ENCODE measurements around the gene ACACB. TPM values are rescaled to one million over a fixed set of nuclear protein-coding genes. Genes with fewer than 3 reads are reported as not detected.

ACACB gene
- polyA plus RNA-seq, 1 donor from 2014 or later, result 0.22 TPM

- no peak overlapping the region for H3K4me3 ChIP-seq (ENCODE audit: low read length)
- H3K27me3 ChIP-seq (ENCODE audit: insufficient read depth, low read depth, low read length), result no peaks in the 10 kb centered on the region
- TF ChIP-seq REST (IDR thresholded peaks at IDR 0.05; ENCODE audit: borderline replicate concordance), result no peak
- TF ChIP-seq CTCF (IDR thresholded peaks at IDR 0.05; ENCODE audit: poor library complexity, severe bottlenecking), result no peak
- no peak for TF ChIP-seq POLR2AphosphoS5 (IDR thresholded peaks at IDR 0.05)
- no peak for TF ChIP-seq EP300 (conservative IDR thresholded peaks at IDR 0.05; ENCODE audit: poor library complexity, severe bottlenecking)
- no peak for TF ChIP-seq MXI1 (conservative IDR thresholded peaks at IDR 0.05; ENCODE audit: poor library complexity, severe bottlenecking)
- no peak for TF ChIP-seq RAD21 (conservative IDR thresholded peaks at IDR 0.05)
- TF ChIP-seq TAF1 (IDR thresholded peaks at IDR 0.05; ENCODE audit: low read depth), result no peak
- no peak for TF ChIP-seq EZH2 (IDR thresholded peaks at IDR 0.05; ENCODE audit: borderline replicate concordance, insufficient read depth, low read length, poor library complexity, severe bottlenecking)
- TF ChIP-seq SMC3 (conservative IDR thresholded peaks at IDR 0.05; ENCODE audit: poor library complexity), result no peak
- no peaks in the 10 kb centered on the region for H4K20me1 ChIP-seq (ENCODE audit: insufficient read depth)
- H3K4me2 ChIP-seq (ENCODE audit: low read length), result no peak overlapping the region
- H3K79me2 ChIP-seq (replicated peaks; ENCODE audit: insufficient read depth, low read length), result no peaks in the 10 kb centered on the region
- H2AFZ ChIP-seq (ENCODE audit: low read depth, low read length), result no peak overlapping the region
- no peaks in the 10 kb centered on the region for H3K36me3 ChIP-seq (ENCODE audit: insufficient read depth, low read length)
- no peaks in the 10 kb centered on the region for H3K9me2 ChIP-seq (ENCODE audit: insufficient read depth, low read length)
- no peaks in the 10 kb centered on the region for H3K9me3 ChIP-seq (ENCODE audit: low read length)
- no peak overlapping the region for H3K9ac ChIP-seq (ENCODE audit: low read length)
- H3K27ac ChIP-seq (ENCODE audit: low read length), result no peak overlapping the region
- H3F3A ChIP-seq (ENCODE audit: insufficient read depth, low read length, poor library complexity, severe bottlenecking), result no peaks in the 10 kb centered on the region
Measured at GRCh38 chr12:109202770-109203169, 86.4 kb downstream of the ACACB start.

- H2AFZ ChIP-seq (ENCODE audit: low read depth, low read length), result no peak overlapping the region
- H3K27me3 ChIP-seq (ENCODE audit: insufficient read depth, low read depth, low read length), result no peaks in the 10 kb centered on the region
- no peak overlapping the region for H3K27ac ChIP-seq (ENCODE audit: low read length)
- no peak overlapping the region for H3K4me2 ChIP-seq (ENCODE audit: low read length)
- TF ChIP-seq REST (IDR thresholded peaks at IDR 0.05; ENCODE audit: borderline replicate concordance), result no peak
- TF ChIP-seq EZH2 (IDR thresholded peaks at IDR 0.05; ENCODE audit: borderline replicate concordance, insufficient read depth, low read length, poor library complexity, severe bottlenecking), result no peak
- no peak for TF ChIP-seq EP300 (conservative IDR thresholded peaks at IDR 0.05; ENCODE audit: poor library complexity, severe bottlenecking)
- no peak for TF ChIP-seq MXI1 (conservative IDR thresholded peaks at IDR 0.05; ENCODE audit: poor library complexity, severe bottlenecking)
- no peak for TF ChIP-seq SMC3 (conservative IDR thresholded peaks at IDR 0.05; ENCODE audit: poor library complexity)
- no peak for TF ChIP-seq CTCF (IDR thresholded peaks at IDR 0.05; ENCODE audit: poor library complexity, severe bottlenecking)
- no peak for TF ChIP-seq POLR2AphosphoS5 (IDR thresholded peaks at IDR 0.05)
- TF ChIP-seq TAF1 (IDR thresholded peaks at IDR 0.05; ENCODE audit: low read depth), result no peak
- TF ChIP-seq RAD21 (conservative IDR thresholded peaks at IDR 0.05), result no peak
- H4K20me1 ChIP-seq (ENCODE audit: insufficient read depth), result no peaks in the 10 kb centered on the region
- H3K9ac ChIP-seq (ENCODE audit: low read length), result no peak overlapping the region
- H3F3A ChIP-seq (ENCODE audit: insufficient read depth, low read length, poor library complexity, severe bottlenecking), result no peaks in the 10 kb centered on the region
- H3K9me3 ChIP-seq (ENCODE audit: low read length), result no peaks in the 10 kb centered on the region
- no peaks in the 10 kb centered on the region for H3K79me2 ChIP-seq (replicated peaks; ENCODE audit: insufficient read depth, low read length)
- no peak overlapping the region for H3K4me3 ChIP-seq (ENCODE audit: low read length)
- no peaks in the 10 kb centered on the region for H3K9me2 ChIP-seq (ENCODE audit: insufficient read depth, low read length)
- no peaks in the 10 kb centered on the region for H3K36me3 ChIP-seq (ENCODE audit: insufficient read depth, low read length)
Measured at GRCh38 chr12:109203480-109203879, 87.1 kb downstream of the ACACB start.

All from neural cell (in vitro differentiated cells).